ENCODE measurements around the gene TMEM161A. TPM values are rescaled to one million over a fixed set of nuclear protein-coding genes. Genes with fewer than 3 reads are reported as not detected.

Gene TMEM161A
- total RNA-seq, 4 donors from 2014 or later, result 16.7 to 24.5 (median 20.1) TPM

DNA sequence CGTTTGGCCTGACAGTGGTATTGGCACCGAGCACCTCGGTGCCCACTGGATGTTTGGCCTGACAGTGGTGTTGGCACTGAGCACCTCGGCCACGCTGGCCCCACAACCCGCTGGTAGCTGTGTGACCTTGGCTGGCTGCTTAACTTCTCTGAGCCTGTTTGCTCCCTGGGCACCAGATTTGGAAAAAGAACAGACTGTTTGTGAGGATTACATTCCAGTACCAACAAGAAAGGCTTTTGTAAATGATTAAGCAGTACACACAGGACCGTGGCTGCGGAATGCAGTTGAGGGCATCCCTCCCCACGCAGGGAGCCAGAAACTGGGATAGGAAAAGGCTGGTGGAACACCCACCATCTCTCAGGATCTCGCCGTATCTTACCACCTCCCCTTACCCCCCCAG lies 42.6 kb downstream of the TMEM161A start:
- no peak overlapping the region for H3K27ac ChIP-seq
- ATAC-seq, result no peak
- TF ChIP-seq EP300 (IDR thresholded peaks at IDR 0.05) (no peak), POLR2A (IDR thresholded peaks at IDR 0.05) (no peak), POLR2AphosphoS5 (IDR thresholded peaks at IDR 0.05) (no peak)
- peaks cover 0 to 60% of the 10 kb centered on the region in 2 donors for H3K36me3 ChIP-seq
- H3K4me3 ChIP-seq, result no peak overlapping the region
- H3K27me3 ChIP-seq, result no peaks in the 10 kb centered on the region
- H3K4me1 ChIP-seq, result no peaks in the 10 kb centered on the region
- no peaks in the 10 kb centered on the region for H3K9me3 ChIP-seq
- 63 to 80% methylated on average over 1 to 6 of the region's 11 CpGs for WGBS, 2 donors (ENCODE audit: low coverage in 1 of 2)

DNA sequence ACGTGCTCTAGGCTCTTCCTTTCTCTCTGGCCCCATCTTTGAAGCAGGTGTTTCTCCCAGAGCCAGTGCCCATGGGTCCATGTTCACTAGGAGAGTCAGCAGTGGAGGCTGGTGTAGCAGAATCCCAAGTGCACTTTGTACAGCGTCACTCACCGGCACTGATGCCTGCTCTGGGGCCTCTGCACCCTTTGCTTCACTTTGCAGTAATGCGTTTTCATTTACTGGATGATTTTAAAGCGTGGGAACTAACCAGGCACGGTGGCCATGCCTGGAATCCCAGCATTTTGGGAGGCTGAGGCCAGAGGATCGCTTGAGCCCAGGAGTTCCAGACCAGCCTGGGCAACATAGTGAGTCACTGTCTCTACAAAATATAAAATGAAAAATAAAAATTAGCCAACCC lies 43.8 kb downstream of the TMEM161A start:
- 75 to 90% methylated on average over 6 to 7 of the region's 7 CpGs for WGBS, 2 donors (ENCODE audit: low coverage in 1 of 2)
- no peaks in the 10 kb centered on the region for H3K4me1 ChIP-seq
- peaks cover 0 to 51% of the 10 kb centered on the region in 2 donors for H3K36me3 ChIP-seq
- ATAC-seq, result no peak
- TF ChIP-seq POLR2AphosphoS5 (IDR thresholded peaks at IDR 0.05) (no peak), POLR2A (IDR thresholded peaks at IDR 0.05) (no peak), EP300 (IDR thresholded peaks at IDR 0.05) (no peak), CTCF (IDR thresholded peaks at IDR 0.05) (no peak)
- no peak overlapping the region for H3K4me3 ChIP-seq
- H3K9me3 ChIP-seq, result no peaks in the 10 kb centered on the region
- H3K27me3 ChIP-seq, result no peaks in the 10 kb centered on the region
- no peak overlapping the region for H3K27ac ChIP-seq

- H3K27me3 ChIP-seq, result no peaks in the 10 kb centered on the region
- no peaks in the 10 kb centered on the region for H3K4me1 ChIP-seq
- H3K36me3 ChIP-seq, result peaks cover 0 to 29% of the 10 kb centered on the region in 2 donors
- ATAC-seq, result no peak
- no peaks in the 10 kb centered on the region for H3K9me3 ChIP-seq
- H3K4me3 ChIP-seq, result no peak overlapping the region
- TF ChIP-seq POLR2A (IDR thresholded peaks at IDR 0.05) (no peak), EP300 (IDR thresholded peaks at IDR 0.05) (no peak), POLR2AphosphoS5 (IDR thresholded peaks at IDR 0.05) (no peak), CTCF (IDR thresholded peaks at IDR 0.05) (no peak)
- WGBS, 2 donors (ENCODE audit: low coverage in 1 of 2), result 84 to 86% methylated on average over 2 of the region's 2 CpGs
- no peak overlapping the region for H3K27ac ChIP-seq
Measured at GRCh38 chr19:19087676-19088075, 50.6 kb downstream of the TMEM161A start.

DNA sequence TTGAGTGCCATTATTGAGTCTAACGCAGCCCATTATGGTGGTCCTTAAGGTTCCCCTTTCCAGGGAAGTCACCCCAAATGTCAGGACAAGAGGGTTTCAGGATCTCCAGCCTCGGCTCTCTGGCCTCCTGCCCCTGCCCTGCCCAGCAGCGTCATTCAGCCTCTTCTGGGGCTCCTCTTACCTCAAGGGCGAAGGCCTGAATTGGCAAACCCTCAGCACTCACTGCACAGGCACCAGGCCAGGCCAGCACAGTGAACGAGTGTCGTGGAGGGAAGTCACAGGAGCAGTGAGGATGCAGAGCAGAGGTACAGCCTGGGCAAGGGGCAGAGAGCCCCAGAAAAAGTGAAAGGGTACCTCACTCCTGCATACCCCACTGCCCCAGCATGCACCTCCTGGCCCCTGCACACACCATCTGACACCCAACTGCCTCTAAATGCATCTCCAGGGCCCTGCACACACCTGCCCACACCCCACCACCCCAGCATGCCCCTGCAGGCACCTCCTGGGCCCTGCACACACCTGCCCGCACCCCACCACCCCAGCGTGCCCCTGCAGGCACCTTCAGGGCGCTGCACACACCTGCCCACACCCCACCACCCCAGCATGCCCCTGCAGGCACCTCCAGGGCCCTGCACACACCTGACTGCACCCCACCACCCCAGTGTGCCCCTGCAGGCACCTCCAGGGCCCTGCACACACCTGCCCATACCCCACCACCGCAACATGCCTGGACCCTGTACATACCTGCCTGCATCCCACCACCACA lies 54.7 kb downstream of the TMEM161A start:
- H3K27ac ChIP-seq, result no peak overlapping the region
- 100% methylated on average over 1 of the region's 10 CpGs; no CpG with 5 or more reads in 1 of the 2 donors for WGBS, 2 donors (ENCODE audit: low coverage in 1 of 2)
- H3K27me3 ChIP-seq, result no peaks in the 10 kb centered on the region
- H3K4me1 ChIP-seq, result no peaks in the 10 kb centered on the region
- no peak for ATAC-seq
- H3K4me3 ChIP-seq, result no peak overlapping the region
- TF ChIP-seq EP300 (IDR thresholded peaks at IDR 0.05) (no peak), CTCF (IDR thresholded peaks at IDR 0.05) (no peak), POLR2A (IDR thresholded peaks at IDR 0.05) (no peak), POLR2AphosphoS5 (IDR thresholded peaks at IDR 0.05) (no peak)
- H3K36me3 ChIP-seq, result peaks cover 0 to 31% of the 10 kb centered on the region in 2 donors
- H3K9me3 ChIP-seq, result no peaks in the 10 kb centered on the region

DNA sequence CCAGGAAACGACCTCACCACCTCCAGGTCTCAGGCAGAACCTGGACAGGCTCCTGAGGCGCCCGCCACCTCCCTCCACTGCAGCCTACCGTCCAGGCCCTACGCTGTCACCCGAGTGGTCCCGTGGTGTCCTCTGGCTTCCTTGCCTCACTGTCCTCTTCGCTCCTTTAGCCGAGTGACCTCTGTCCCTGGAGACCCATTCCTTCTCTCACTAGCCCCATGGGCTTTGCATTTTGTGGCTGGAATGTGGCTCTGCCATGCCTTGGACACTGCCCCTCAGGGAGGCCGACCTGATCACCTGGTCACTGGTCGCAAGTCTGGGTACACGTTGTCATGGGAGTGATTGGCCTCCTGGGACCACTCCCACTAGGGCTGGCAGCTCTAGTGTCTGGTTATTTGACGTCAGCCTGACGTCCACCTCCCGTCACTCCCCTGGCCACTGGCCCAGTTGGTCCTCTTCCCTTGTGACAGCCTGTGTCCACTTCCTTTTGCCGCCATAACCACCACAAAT lies 56.6 kb downstream of the TMEM161A start:
- Histone ChIP-seq H3K9me3 (no peaks in the 10 kb centered on the region), H3K36me3 (peaks cover 0 to 33% of the 10 kb centered on the region in 2 donors), H3K4me1 (no peaks in the 10 kb centered on the region), H3K27me3 (no peaks in the 10 kb centered on the region), H3K27ac (no peak overlapping the region), H3K4me3 (no peak overlapping the region)
- WGBS, 2 donors (ENCODE audit: low coverage in 1 of 2), result 50 to 66% methylated on average over 8 to 14 of the region's 16 CpGs
- TF ChIP-seq POLR2AphosphoS5 (IDR thresholded peaks at IDR 0.05) (no peak), POLR2A (IDR thresholded peaks at IDR 0.05) (no peak), CTCF (IDR thresholded peaks at IDR 0.05) (no peak), EP300 (IDR thresholded peaks at IDR 0.05) (no peak)
- ATAC-seq, result no peak

Measured in gastroesophageal sphincter (tissue), 4 donors.